ENCODE measurements around the gene PSMB11.
A peak's percentile ranks its signal among the peaks of the same experiment; 100 is the strongest.

Gene PSMB11

GRCh38 chr14:23071921-23072539, 30.0 kb downstream of the PSMB11 start:
- in situ Hi-C loops (cut with MboI; ENCODE audit: low pct_unique_long_range_greater_than_20kb, low sequenced_read_pairs, unreplicated experiment): no loop called here
- DNase-seq (ENCODE audit: low spot score): no peak
- TF ChIP-seq CTCF (IDR thresholded peaks at IDR 0.05; ENCODE audit: extremely low read depth, insufficient read depth, missing control alignments): no peak

GRCh38 chr14:23074906-23075305, 32.9 kb downstream of the PSMB11 start:
- no peak for DNase-seq (ENCODE audit: low spot score)
- TF ChIP-seq CTCF (IDR thresholded peaks at IDR 0.05; ENCODE audit: extremely low read depth, insufficient read depth, missing control alignments): no peak
- in situ Hi-C loops (cut with MboI; ENCODE audit: low pct_unique_long_range_greater_than_20kb, low sequenced_read_pairs, unreplicated experiment): no loop called here

GRCh38 chr14:23076785-23077408, 34.9 kb downstream of the PSMB11 start:
- DNase-seq (ENCODE audit: low spot score): no peak
- in situ Hi-C loops (cut with MboI; ENCODE audit: low pct_unique_long_range_greater_than_20kb, low sequenced_read_pairs, unreplicated experiment): no loop called here
- TF ChIP-seq CTCF (IDR thresholded peaks at IDR 0.05; ENCODE audit: extremely low read depth, insufficient read depth, missing control alignments): peak; percentile 59

- no peak for DNase-seq (ENCODE audit: low spot score)
- in situ Hi-C loops (cut with MboI; ENCODE audit: low pct_unique_long_range_greater_than_20kb, low sequenced_read_pairs, unreplicated experiment): no loop called here
- TF ChIP-seq CTCF (IDR thresholded peaks at IDR 0.05; ENCODE audit: extremely low read depth, insufficient read depth, missing control alignments): no peak
Observed at GRCh38 chr14:23077962-23078361, 36.0 kb downstream of the PSMB11 start.

- DNase-seq (ENCODE audit: low spot score): no peak
- TF ChIP-seq CTCF (IDR thresholded peaks at IDR 0.05; ENCODE audit: extremely low read depth, insufficient read depth, missing control alignments): no peak
- in situ Hi-C loops (cut with MboI; ENCODE audit: low pct_unique_long_range_greater_than_20kb, low sequenced_read_pairs, unreplicated experiment): no loop called here
Observed at GRCh38 chr14:23078692-23079116, 36.7 kb downstream of the PSMB11 start.

- in situ Hi-C loops (cut with MboI; ENCODE audit: low pct_unique_long_range_greater_than_20kb, low sequenced_read_pairs, unreplicated experiment): no loop called here
- DNase-seq (ENCODE audit: low spot score): no peak
- TF ChIP-seq CTCF (IDR thresholded peaks at IDR 0.05; ENCODE audit: extremely low read depth, insufficient read depth, missing control alignments): no peak
Observed at GRCh38 chr14:23079716-23080115, 37.7 kb downstream of the PSMB11 start.
